HG03571 (cell line): Measurements from ENCODE around the gene SLC37A1.

Source experiments
- ATAC-seq: cut with Tn5 transposase; IDR thresholded peaks from one replicate; pipeline ENCODE4 v1.9.1; 2021; ENCODE audit not compliant: unreplicated experiment

SLC37A1 gene

GRCh38 chr21:42572906-42573495 lies 59.3 kb downstream of the SLC37A1 start:
- ATAC-seq: no peak

- ATAC-seq: no peak
Observed at GRCh38 chr21:42574234-42575027, 60.8 kb downstream of the SLC37A1 start.

GRCh38 chr21:42575111-42575510 lies 61.5 kb downstream of the SLC37A1 start:
- no peak for ATAC-seq

- no peak for ATAC-seq
Observed at GRCh38 chr21:42576639-42577038, 63.0 kb downstream of the SLC37A1 start.

- no peak for ATAC-seq
Observed at GRCh38 chr21:42578034-42578433, 64.4 kb downstream of the SLC37A1 start.

GRCh38 chr21:42578761-42579415 lies 65.2 kb downstream of the SLC37A1 start:
- no peak for ATAC-seq

GRCh38 chr21:42579456-42580075 lies 65.9 kb downstream of the SLC37A1 start:
- ATAC-seq: no peak

- ATAC-seq: no peak
Observed at GRCh38 chr21:42580076-42580792, 66.6 kb downstream of the SLC37A1 start.

GRCh38 chr21:42580793-42581321 lies 67.2 kb downstream of the SLC37A1 start:
- ATAC-seq: no peak

- no peak for ATAC-seq
Observed at GRCh38 chr21:42581336-42581992, 67.8 kb downstream of the SLC37A1 start.

- ATAC-seq: no peak
Observed at GRCh38 chr21:42581993-42582786, 68.5 kb downstream of the SLC37A1 start.

GRCh38 chr21:42582787-42583476 lies 69.3 kb downstream of the SLC37A1 start:
- ATAC-seq: no peak

GRCh38 chr21:42583477-42584295 lies 70.0 kb downstream of the SLC37A1 start:
- ATAC-seq: no peak

GRCh38 chr21:42584296-42584641 lies 70.6 kb downstream of the SLC37A1 start:
- ATAC-seq: no peak

GRCh38 chr21:42585881-42586280 lies 72.2 kb downstream of the SLC37A1 start:
- no peak for ATAC-seq

- ATAC-seq: no peak
Observed at GRCh38 chr21:42586406-42586805, 72.8 kb downstream of the SLC37A1 start.

- ATAC-seq: no peak
Observed at GRCh38 chr21:42587036-42587435, 73.4 kb downstream of the SLC37A1 start.
